K562 (cell line): ENCODE data around the gene ROBO1. TPM values are rescaled to one million over a fixed set of nuclear protein-coding genes. Genes with fewer than 3 reads are reported as not detected.

Experiments used
- ATAC-seq: fragments of 200-7000 bp; cut with Tn5 transposase; 3 replicates; pipeline ENCODE4 v1.9.1; 2020; ENCODE audit warnings: moderate library complexity
- BruUV-seq: library from RNA; stranded (reverse); fragments of 400-500 nt; replicated peaks from 2 replicates; lab custom pipeline; 2021; lab: Mats Ljungman, UMichigan
- CTCF ChIA-PET: fragments of 300-600 bp; formaldehyde crosslinking; extraction: SDS; loops from one replicate; lab custom pipeline; 2021; ENCODE audit warnings: low intra/inter-chr PET ratio; lab: Yijun Ruan, JAX
- POLR2A ChIA-PET: fragments of 300-600, 350-650 bp; sonication (Branson Sonifier 250); formaldehyde crosslinking; extraction: SDS; loops from one replicate; lab custom pipeline; 2021; ENCODE audit warnings: antibody characterized with exemption, inconsistent platforms; lab: Yijun Ruan, JAX
- DNase-seq, 4 experiments: peaks; one replicate each; pipeline versions ENCODE4 v3.0.0 to v3.0.0-alpha.2; 2011 to 2018; ENCODE audit warnings: low spot score in 3 of 4, mixed read lengths in 3 of 4; ENCODE audit errors: extremely low read depth in 1 of 4
- FAIRE-seq: peaks from 2 replicates; lab custom pipeline; 2011; peaks lifted over from hg19 to GRCh38; lab: Jason Lieb, UNC
- H2AFZ ChIP-seq: 2 replicates; pipeline ENCODE4 v1.6.0; 2011; ENCODE audit warnings: low read depth, low read length, control low read depth, inconsistent platforms
- H3K27ac ChIP-seq: fragments of 200-600 bp; 3 replicates; pipeline ENCODE4 v1.8.0; 2011; ENCODE audit warnings: low read depth, mild to moderate bottlenecking, control low read depth, inconsistent platforms, low read length, moderate library complexity, mixed read lengths; ENCODE audit errors: extremely low read depth
- H3K27me3 ChIP-seq, 2 experiments: fragments of 300-600 bp in 1 of 2; 2 replicates in 1 of 2; 3 replicates in 1 of 2; pipeline versions ENCODE4 v1.6.0 to v1.8.0; 2011; ENCODE audit warnings: inconsistent platforms in 2 of 2, low read length in 2 of 2, mild to moderate bottlenecking in 1 of 2, mixed read lengths in 1 of 2, moderate library complexity in 1 of 2; ENCODE audit not compliant: control insufficient read depth in 2 of 2, insufficient read depth in 2 of 2
- H3K36me3 ChIP-seq: fragments of 300-600 bp; 3 replicates; pipeline ENCODE4 v1.8.0; 2011; ENCODE audit warnings: mild to moderate bottlenecking, low read length, inconsistent platforms; ENCODE audit not compliant: control insufficient read depth, insufficient read depth
- H3K4me1 ChIP-seq, 2 experiments: fragments of 200-600 bp in 1 of 2; replicated peaks in 1 of 2; 2 replicates in 1 of 2; 3 replicates in 1 of 2; pipeline versions ENCODE4 v1.5.1 to v1.8.0; 2011; ENCODE audit warnings: inconsistent platforms in 2 of 2, low read length in 2 of 2, mild to moderate bottlenecking in 1 of 2, mixed read lengths in 1 of 2, moderate library complexity in 1 of 2; ENCODE audit not compliant: control insufficient read depth in 2 of 2, insufficient read depth in 2 of 2
- H3K4me2 ChIP-seq: 2 replicates; pipeline ENCODE4 v1.6.1; 2011; ENCODE audit warnings: low read length, control low read depth, inconsistent platforms, mixed read lengths; ENCODE audit not compliant: insufficient read depth
- H3K4me3 ChIP-seq: fragments of 200-600 bp; sonication (generic), shearing (Covaris generic); 2 replicates; pipeline ENCODE4 v1.5.1; 2016; ENCODE audit warnings: control low read depth, inconsistent platforms
- H3K79me2 ChIP-seq: fragments of 200-600 bp; 3 replicates; pipeline ENCODE4 v1.8.0; 2011; ENCODE audit warnings: low read length, inconsistent platforms; ENCODE audit not compliant: control insufficient read depth, insufficient read depth
- H3K9ac ChIP-seq, 2 experiments: 2 replicates each; pipeline versions ENCODE4 v1.6.0 to v1.6.1; 2011; ENCODE audit warnings: low read depth in 2 of 2, low read length in 2 of 2, control low read depth in 1 of 2, inconsistent platforms in 1 of 2, mild to moderate bottlenecking in 1 of 2, mixed read lengths in 1 of 2; ENCODE audit not compliant: insufficient read depth in 1 of 2
- H3K9me1 ChIP-seq: one replicate; pipeline ENCODE4 v1.6.0; 2011; ENCODE audit warnings: inconsistent platforms, mild to moderate bottlenecking, low read length, moderate library complexity; ENCODE audit not compliant: control insufficient read depth, insufficient read depth
- H3K9me3 ChIP-seq: replicated peaks from 2 replicates; pipeline ENCODE4 v1.5.1; 2011; ENCODE audit warnings: low read depth, low read length, inconsistent platforms; ENCODE audit not compliant: control insufficient read depth, insufficient read depth
- H4K20me1 ChIP-seq: replicated peaks from 2 replicates; pipeline ENCODE4 v1.6.1; 2011; ENCODE audit warnings: low read length, inconsistent platforms, mixed read lengths; ENCODE audit not compliant: control insufficient read depth, insufficient read depth
- EP400 ChIP-seq: fragments of 450-650 bp; IDR thresholded peaks from 2 replicates; pipeline ENCODE4 v1.6.1; 2017; ENCODE audit warnings: antibody characterized with exemption, mild to moderate bottlenecking, moderate library complexity
- RBM39 ChIP-seq: fragments of 200-400 bp; formaldehyde crosslinking; optimal IDR thresholded peaks from 2 replicates; pipeline ENCODE3; 2018; ENCODE audit warnings: low read depth, low read length
- RFX7 ChIP-seq: fragments of 250-450 bp; sonication (Bioruptor Pico); IDR thresholded peaks from 2 replicates; pipeline ENCODE4 v1.5.1; 2021; ENCODE audit warnings: mild to moderate bottlenecking
- SMAD3 ChIP-seq: fragments of 450-650 bp; formaldehyde crosslinking; conservative IDR thresholded peaks from 2 replicates; pipeline ENCODE4 v1.4.0; 2020; ENCODE audit warnings: mild to moderate bottlenecking
- SP2 ChIP-seq: IDR thresholded peaks from 2 replicates; pipeline ENCODE4 v1.6.1; 2011; ENCODE audit warnings: mild to moderate bottlenecking, low read depth, low read length, moderate library complexity; ENCODE audit not compliant: poor library complexity, severe bottlenecking; ENCODE audit errors: extremely low read depth
- TBP ChIP-seq: optimal IDR thresholded peaks from 2 replicates; pipeline ENCODE3; 2011; ENCODE audit warnings: low read depth, low read length, improper control_type of control experiment
- TCF3 ChIP-seq: sonication (generic); formaldehyde crosslinking; IDR thresholded peaks from 2 replicates; pipeline ENCODE4 v1.4.0; 2020; ENCODE audit warnings: mild to moderate bottlenecking, missing genetic modification reagents
- ZNF253 ChIP-seq: fragments of 250-450 bp; sonication (Bioruptor Pico); conservative IDR thresholded peaks from 2 replicates; pipeline ENCODE4 v1.6.1; 2021; ENCODE audit warnings: mild to moderate bottlenecking
- ZNF274 ChIP-seq: IDR thresholded peaks from 2 replicates; pipeline ENCODE4 v1.6.1; 2011; ENCODE audit warnings: low read depth, mild to moderate bottlenecking, low read length, moderate library complexity, borderline replicate concordance
- ZNF780A ChIP-seq: fragments of 250-450 bp; sonication (Bioruptor Pico); IDR thresholded peaks from 2 replicates; pipeline ENCODE4 v1.5.0; 2021; ENCODE audit warnings: mild to moderate bottlenecking
- WGBS: fragments of 100-300 bp; shearing (Covaris generic); methylation state at CpG from one replicate; pipeline ENCODE4 v1.1.6; 2016; ENCODE audit warnings: low coverage, mixed read lengths; ENCODE audit not compliant: insufficient coverage; ENCODE audit errors: missing lambda C conversion rate; 5-methylcytosine and 5-hydroxymethylcytosine counted together
- in situ Hi-C: fragments of 300-500 bp; cut with MboI; formaldehyde crosslinking; loops from 4 replicates; pipeline ENCODE4 v1.15.0; 2018; ENCODE audit warnings: inconsistent platforms, mixed read lengths
- intact Hi-C: fragments of 100-400 bp; cut with micrococcal nuclease; formaldehyde crosslinking; loops from 2 replicates; pipeline ENCODE4 v1.14.2; 2022
- polyA plus RNA-seq, 8 experiments: library from polyadenylated mRNA; depleted of rRNA in 4 of 8; stranded (reverse) in 5 of 8; unstranded in 3 of 8; fragments of >200 nt; fragmentation: Nextera tagmentation in 2 of 8; fragmentation: Illumina TruSeq in 1 of 8; extraction: Ambion mirVana in 2 of 8; extraction: Trizol in 1 of 8; gene quantifications; 2 replicates each; pipeline versions ENCODE4 v1.2.1 to v1.2.3, GENCODE V29; 2011 to 2014; ENCODE audit warnings: inconsistent platforms in 1 of 8, missing spikeins in 1 of 8
- total RNA-seq, 7 experiments: library from RNA; depleted of rRNA in 6 of 7; stranded (reverse); fragments of >200 nt in 6 of 7; fragmentation: Illumina TruSeq in 2 of 7; extraction: Trizol in 2 of 7; gene quantifications; 2 replicates each; pipeline versions ENCODE4 v1.2.1 to v1.2.3, GENCODE V29; 2011 to 2021; ENCODE audit warnings: low replicate concordance in 1 of 7
- TF ChIP-seq, protein P1 (sequence below): fragments of 250-450 bp; sonication (Bioruptor Pico); IDR thresholded peaks from 2 replicates; pipeline ENCODE4 v1.5.0; 2020; ENCODE audit warnings: mild to moderate bottlenecking, borderline replicate concordance
- TF ChIP-seq, protein P2 (sequence below): fragments of 250-450 bp; sonication (Bioruptor Pico); IDR thresholded peaks from 2 replicates; pipeline ENCODE4 v1.5.0; 2020; ENCODE audit warnings: mild to moderate bottlenecking
- TF ChIP-seq, protein P3 (sequence below): sonication (generic); formaldehyde crosslinking; IDR thresholded peaks from 2 replicates; pipeline ENCODE4 v1.8.0; 2022; ENCODE audit warnings: mild to moderate bottlenecking, missing genetic modification reagents

The ROBO1 gene
- total and polyA plus RNA-seq, 9 of the 15 experiments (the other 6 are each of a cell fraction or from before 2014, with no cell fraction given): 0.01 to 0.53 (median 0.17) TPM; not detected in 5

GRCh38 chr3:79534727-79535126, 233.1 kb downstream of the ROBO1 start (continued):
- TF ChIP-seq, protein P1, sequence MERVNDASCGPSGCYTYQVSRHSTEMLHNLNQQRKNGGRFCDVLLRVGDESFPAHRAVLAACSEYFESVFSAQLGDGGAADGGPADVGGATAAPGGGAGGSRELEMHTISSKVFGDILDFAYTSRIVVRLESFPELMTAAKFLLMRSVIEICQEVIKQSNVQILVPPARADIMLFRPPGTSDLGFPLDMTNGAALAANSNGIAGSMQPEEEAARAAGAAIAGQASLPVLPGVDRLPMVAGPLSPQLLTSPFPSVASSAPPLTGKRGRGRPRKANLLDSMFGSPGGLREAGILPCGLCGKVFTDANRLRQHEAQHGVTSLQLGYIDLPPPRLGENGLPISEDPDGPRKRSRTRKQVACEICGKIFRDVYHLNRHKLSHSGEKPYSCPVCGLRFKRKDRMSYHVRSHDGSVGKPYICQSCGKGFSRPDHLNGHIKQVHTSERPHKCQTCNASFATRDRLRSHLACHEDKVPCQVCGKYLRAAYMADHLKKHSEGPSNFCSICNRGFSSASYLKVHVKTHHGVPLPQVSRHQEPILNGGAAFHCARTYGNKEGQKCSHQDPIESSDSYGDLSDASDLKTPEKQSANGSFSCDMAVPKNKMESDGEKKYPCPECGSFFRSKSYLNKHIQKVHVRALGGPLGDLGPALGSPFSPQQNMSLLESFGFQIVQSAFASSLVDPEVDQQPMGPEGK (CRISPR knock-in tag): no peak
- TF ChIP-seq SP2: no peak
- TF ChIP-seq ZNF253 (CRISPR knock-in tag): no peak
- no peak for TF ChIP-seq ZNF274
- TF ChIP-seq TCF3 (CRISPR knock-in tag): no peak
- TF ChIP-seq ZNF780A: no peak

DNA sequence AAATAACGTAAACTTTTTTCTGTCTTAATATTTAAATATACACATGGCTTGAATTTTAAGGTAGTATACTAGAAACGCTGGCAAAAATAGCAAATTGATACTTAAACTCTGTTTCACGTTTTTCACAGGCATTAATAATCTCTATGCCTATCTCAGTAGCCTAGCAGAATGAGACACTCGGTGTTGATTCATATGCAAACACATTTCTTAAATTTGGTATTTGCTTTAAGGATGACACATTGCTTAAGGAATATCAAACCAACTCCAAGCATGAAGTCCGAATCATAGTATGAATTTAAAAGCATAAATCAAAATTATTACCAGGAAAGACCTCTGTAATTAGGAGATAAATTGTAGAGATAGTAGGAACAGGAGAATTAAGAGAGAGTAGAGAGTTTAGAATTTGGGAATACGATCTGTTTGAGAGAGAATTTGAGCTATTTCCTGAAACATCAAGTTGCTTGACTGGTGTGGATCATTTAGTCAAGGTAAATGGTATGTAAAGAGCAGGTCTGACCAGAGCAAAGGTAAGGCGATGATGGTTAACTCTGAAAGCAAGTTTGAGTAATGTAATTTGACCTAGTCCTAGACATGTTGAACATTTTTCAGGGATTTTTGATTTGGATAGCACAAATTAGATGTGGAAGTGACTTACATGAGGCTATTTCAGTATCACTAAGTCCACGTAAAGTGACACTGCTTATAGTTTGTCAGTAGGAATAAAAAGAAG, 236.1 kb downstream of the ROBO1 start:
- H3K9me1 ChIP-seq: no peaks in the 10 kb centered on the region
- ChIA-PET CTCF (no interaction called here), POLR2A (no interaction called here)
- H3K9me3 ChIP-seq: no peaks in the 10 kb centered on the region
- no peak overlapping the region for H3K4me2 ChIP-seq
- no peak overlapping the region for H3K9ac ChIP-seq
- ATAC-seq: no peak
- H3K27ac ChIP-seq: no peak overlapping the region
- H3K4me1 ChIP-seq: no peaks in the 10 kb centered on the region
- WGBS: 2% methylated on average over 8 of the region's 8 CpGs
- H3K36me3 ChIP-seq: no peaks in the 10 kb centered on the region
- no peak for DNase-seq
- no TSS peak for BruUV-seq
- no peak overlapping the region for H3K4me3 ChIP-seq
- in situ Hi-C loops: loop anchor here (10.0 kb wide), 1 partner anchor 1973 kb away; no protein-coding TSS in a partner anchor
- no peak overlapping the region for H2AFZ ChIP-seq
- H3K27me3 ChIP-seq: no peaks in the 10 kb centered on the region
- intact Hi-C loops: no loop called here
- H3K79me2 ChIP-seq: no peaks in the 10 kb centered on the region
- no peaks in the 10 kb centered on the region for H4K20me1 ChIP-seq
- FAIRE-seq: no peak
- TF ChIP-seq RFX7 (CRISPR knock-in tag) (no peak), RBM39 (no peak), SMAD3 (CRISPR knock-in tag) (no peak), TBP (no peak), EP400 (no peak)
- TF ChIP-seq, protein P2, sequence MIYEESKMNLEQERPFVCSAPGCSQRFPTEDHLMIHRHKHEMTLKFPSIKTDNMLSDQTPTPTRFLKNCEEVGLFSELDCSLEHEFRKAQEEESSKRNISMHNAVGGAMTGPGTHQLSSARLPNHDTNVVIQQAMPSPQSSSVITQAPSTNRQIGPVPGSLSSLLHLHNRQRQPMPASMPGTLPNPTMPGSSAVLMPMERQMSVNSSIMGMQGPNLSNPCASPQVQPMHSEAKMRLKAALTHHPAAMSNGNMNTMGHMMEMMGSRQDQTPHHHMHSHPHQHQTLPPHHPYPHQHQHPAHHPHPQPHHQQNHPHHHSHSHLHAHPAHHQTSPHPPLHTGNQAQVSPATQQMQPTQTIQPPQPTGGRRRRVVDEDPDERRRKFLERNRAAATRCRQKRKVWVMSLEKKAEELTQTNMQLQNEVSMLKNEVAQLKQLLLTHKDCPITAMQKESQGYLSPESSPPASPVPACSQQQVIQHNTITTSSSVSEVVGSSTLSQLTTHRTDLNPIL: no peak
- TF ChIP-seq, protein P3, sequence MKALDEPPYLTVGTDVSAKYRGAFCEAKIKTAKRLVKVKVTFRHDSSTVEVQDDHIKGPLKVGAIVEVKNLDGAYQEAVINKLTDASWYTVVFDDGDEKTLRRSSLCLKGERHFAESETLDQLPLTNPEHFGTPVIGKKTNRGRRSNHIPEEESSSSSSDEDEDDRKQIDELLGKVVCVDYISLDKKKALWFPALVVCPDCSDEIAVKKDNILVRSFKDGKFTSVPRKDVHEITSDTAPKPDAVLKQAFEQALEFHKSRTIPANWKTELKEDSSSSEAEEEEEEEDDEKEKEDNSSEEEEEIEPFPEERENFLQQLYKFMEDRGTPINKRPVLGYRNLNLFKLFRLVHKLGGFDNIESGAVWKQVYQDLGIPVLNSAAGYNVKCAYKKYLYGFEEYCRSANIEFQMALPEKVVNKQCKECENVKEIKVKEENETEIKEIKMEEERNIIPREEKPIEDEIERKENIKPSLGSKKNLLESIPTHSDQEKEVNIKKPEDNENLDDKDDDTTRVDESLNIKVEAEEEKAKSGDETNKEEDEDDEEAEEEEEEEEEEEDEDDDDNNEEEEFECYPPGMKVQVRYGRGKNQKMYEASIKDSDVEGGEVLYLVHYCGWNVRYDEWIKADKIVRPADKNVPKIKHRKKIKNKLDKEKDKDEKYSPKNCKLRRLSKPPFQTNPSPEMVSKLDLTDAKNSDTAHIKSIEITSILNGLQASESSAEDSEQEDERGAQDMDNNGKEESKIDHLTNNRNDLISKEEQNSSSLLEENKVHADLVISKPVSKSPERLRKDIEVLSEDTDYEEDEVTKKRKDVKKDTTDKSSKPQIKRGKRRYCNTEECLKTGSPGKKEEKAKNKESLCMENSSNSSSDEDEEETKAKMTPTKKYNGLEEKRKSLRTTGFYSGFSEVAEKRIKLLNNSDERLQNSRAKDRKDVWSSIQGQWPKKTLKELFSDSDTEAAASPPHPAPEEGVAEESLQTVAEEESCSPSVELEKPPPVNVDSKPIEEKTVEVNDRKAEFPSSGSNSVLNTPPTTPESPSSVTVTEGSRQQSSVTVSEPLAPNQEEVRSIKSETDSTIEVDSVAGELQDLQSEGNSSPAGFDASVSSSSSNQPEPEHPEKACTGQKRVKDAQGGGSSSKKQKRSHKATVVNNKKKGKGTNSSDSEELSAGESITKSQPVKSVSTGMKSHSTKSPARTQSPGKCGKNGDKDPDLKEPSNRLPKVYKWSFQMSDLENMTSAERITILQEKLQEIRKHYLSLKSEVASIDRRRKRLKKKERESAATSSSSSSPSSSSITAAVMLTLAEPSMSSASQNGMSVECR (CRISPR knock-in tag): no peak
